HepG2 (cell line): ENCODE results near the gene CNNM3. TPM values are rescaled to one million over a fixed set of nuclear protein-coding genes. Genes with fewer than 3 reads are reported as not detected.

Source experiments
- NAIF1 ChIP-seq: sonication (generic); formaldehyde crosslinking; IDR thresholded peaks from 2 replicates; pipeline ENCODE4 v1.5.0; 2020; ENCODE audit warnings: mild to moderate bottlenecking, missing genetic modification reagents, borderline replicate concordance
- SOX5 ChIP-seq: IDR thresholded peaks from 2 replicates; pipeline ENCODE4 v1.6.1; 2016; ENCODE audit warnings: borderline replicate concordance
- U2AF2 ChIP-seq: fragments of 200-400 bp; formaldehyde crosslinking; IDR thresholded peaks from 2 replicates; pipeline ENCODE4 v1.6.1; 2017; ENCODE audit warnings: low read depth, mild to moderate bottlenecking, low read length
- ZNF160 ChIP-seq: sonication (generic); formaldehyde crosslinking; IDR thresholded peaks from 2 replicates; pipeline ENCODE4 v1.8.0; 2022; ENCODE audit warnings: mild to moderate bottlenecking, inconsistent platforms, missing genetic modification reagents
- ZNF230 ChIP-seq: sonication (generic); formaldehyde crosslinking; IDR thresholded peaks from 2 replicates; pipeline ENCODE4 v1.4.0; 2020; ENCODE audit warnings: mild to moderate bottlenecking, missing genetic modification reagents
- ZNF260 ChIP-seq: sonication (generic); formaldehyde crosslinking; IDR thresholded peaks from 2 replicates; pipeline ENCODE4 v1.4.0; 2020; ENCODE audit warnings: missing genetic modification reagents, low read depth, mild to moderate bottlenecking, borderline replicate concordance
- ZNF296 ChIP-seq: sonication (generic); formaldehyde crosslinking; conservative IDR thresholded peaks from 2 replicates; pipeline ENCODE4 v1.5.0; 2020; ENCODE audit warnings: mild to moderate bottlenecking, missing genetic modification reagents
- ZNF558 ChIP-seq: sonication (generic); formaldehyde crosslinking; IDR thresholded peaks from 2 replicates; pipeline ENCODE4 v1.9.0; 2022; ENCODE audit warnings: mild to moderate bottlenecking, missing genetic modification reagents, borderline replicate concordance
- ZNF564 ChIP-seq: sonication (generic); formaldehyde crosslinking; IDR thresholded peaks from 2 replicates; pipeline ENCODE4 v1.8.1; 2023; ENCODE audit warnings: mild to moderate bottlenecking, missing genetic modification reagents
- polyA plus RNA-seq, 8 experiments: library from polyadenylated mRNA; depleted of rRNA in 3 of 8; stranded (reverse) in 7 of 8; unstranded in 1 of 8; fragments of >200 nt; fragmentation: Illumina TruSeq in 4 of 8; extraction: Trizol in 4 of 8; gene quantifications; 2 replicates each; pipeline versions ENCODE4 v1.2.1 to v1.2.3, GENCODE V29; 2011 to 2016; ENCODE audit warnings: low read depth in 4 of 8, missing spikeins in 1 of 8, mixed read lengths in 1 of 8; ENCODE audit not compliant: insufficient read depth in 1 of 8
- total RNA-seq, 5 experiments: library from RNA; depleted of rRNA; stranded (reverse); fragments of >200 nt; fragmentation: Illumina TruSeq; extraction: Trizol; gene quantifications; 2 replicates each; pipeline ENCODE4 v1.2.3, GENCODE V29; 2016; ENCODE audit warnings: low read depth in 1 of 5
- TF ChIP-seq, protein P1 (sequence below), 2 experiments: sonication (generic) in 1 of 2; formaldehyde crosslinking in 1 of 2; IDR thresholded peaks; 2 replicates each; pipeline versions ENCODE4 v1.4.0 to v1.6.1; 2016 to 2020; ENCODE audit warnings: borderline replicate concordance in 1 of 2, low read depth in 1 of 2, mild to moderate bottlenecking in 1 of 2, missing genetic modification reagents in 1 of 2
- TF ChIP-seq, protein P2 (sequence below): sonication (generic); formaldehyde crosslinking; IDR thresholded peaks from 2 replicates; pipeline ENCODE4 v1.4.0; 2020; ENCODE audit warnings: missing genetic modification reagents, mild to moderate bottlenecking, borderline replicate concordance
- TF ChIP-seq, protein P3 (sequence below): sonication (generic); formaldehyde crosslinking; IDR thresholded peaks from 2 replicates; pipeline ENCODE4 v1.9.0; 2022; ENCODE audit warnings: low read depth, missing genetic modification reagents
- TF ChIP-seq, protein P4 (sequence below): sonication (generic); formaldehyde crosslinking; IDR thresholded peaks from 2 replicates; pipeline ENCODE4 v1.4.0; 2020; ENCODE audit warnings: mild to moderate bottlenecking, missing genetic modification reagents

CNNM3 gene
- total and polyA plus RNA-seq, 2 of the 13 experiments (the other 11 are each of a cell fraction or from before 2014, with no cell fraction given) = 21.2 to 27.9 TPM

DNA sequence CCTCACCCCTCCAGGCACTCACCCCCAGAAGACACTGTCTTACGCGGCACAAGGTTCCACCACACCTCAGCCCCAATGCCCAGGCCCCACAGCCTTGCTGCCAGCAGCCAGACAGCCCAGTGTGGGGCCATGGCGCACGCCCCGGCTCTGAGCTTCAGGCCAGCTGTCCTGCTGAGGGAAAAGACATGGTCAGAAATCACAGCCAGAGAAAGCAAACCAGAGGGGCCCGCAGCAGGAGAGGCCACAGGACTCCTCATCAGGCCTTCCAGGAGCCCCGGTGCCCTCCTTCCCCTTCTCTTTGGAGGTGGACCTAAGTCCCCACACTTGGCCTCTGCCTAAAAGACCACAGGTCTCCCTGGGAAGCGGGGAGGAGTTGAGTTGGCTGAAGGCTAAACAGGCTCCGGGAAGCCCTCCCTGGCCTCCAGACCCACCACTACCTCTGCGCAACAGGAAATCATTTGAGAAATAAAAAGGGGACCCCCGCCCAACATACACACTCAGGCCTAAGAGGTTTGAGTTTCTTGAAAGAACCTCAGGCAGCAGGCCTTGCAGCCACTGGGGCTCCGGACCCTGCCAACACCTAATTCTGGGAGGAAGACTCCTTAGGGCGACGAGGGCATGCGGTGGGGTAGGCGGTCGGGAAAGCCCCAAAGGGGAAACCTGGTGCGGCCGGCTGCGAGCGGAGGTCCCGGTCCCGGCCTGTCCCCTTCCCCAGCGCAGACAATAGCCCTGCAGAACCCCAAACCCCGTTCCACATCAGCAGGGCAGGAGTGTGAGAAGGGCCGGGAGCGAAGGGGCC lies 51.9 kb downstream of the CNNM3 start (continued):
- TF ChIP-seq, protein P1, sequence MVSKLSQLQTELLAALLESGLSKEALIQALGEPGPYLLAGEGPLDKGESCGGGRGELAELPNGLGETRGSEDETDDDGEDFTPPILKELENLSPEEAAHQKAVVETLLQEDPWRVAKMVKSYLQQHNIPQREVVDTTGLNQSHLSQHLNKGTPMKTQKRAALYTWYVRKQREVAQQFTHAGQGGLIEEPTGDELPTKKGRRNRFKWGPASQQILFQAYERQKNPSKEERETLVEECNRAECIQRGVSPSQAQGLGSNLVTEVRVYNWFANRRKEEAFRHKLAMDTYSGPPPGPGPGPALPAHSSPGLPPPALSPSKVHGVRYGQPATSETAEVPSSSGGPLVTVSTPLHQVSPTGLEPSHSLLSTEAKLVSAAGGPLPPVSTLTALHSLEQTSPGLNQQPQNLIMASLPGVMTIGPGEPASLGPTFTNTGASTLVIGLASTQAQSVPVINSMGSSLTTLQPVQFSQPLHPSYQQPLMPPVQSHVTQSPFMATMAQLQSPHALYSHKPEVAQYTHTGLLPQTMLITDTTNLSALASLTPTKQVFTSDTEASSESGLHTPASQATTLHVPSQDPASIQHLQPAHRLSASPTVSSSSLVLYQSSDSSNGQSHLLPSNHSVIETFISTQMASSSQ (IDR thresholded peaks at IDR 0.05; ENCODE audit: low read depth) = no peak
- TF ChIP-seq, protein P1 (CRISPR knock-in tag; IDR thresholded peaks at IDR 0.05; ENCODE audit: borderline replicate concordance) = no peak
- TF ChIP-seq ZNF564 (CRISPR knock-in tag) = no peak
- TF ChIP-seq, protein P2, sequence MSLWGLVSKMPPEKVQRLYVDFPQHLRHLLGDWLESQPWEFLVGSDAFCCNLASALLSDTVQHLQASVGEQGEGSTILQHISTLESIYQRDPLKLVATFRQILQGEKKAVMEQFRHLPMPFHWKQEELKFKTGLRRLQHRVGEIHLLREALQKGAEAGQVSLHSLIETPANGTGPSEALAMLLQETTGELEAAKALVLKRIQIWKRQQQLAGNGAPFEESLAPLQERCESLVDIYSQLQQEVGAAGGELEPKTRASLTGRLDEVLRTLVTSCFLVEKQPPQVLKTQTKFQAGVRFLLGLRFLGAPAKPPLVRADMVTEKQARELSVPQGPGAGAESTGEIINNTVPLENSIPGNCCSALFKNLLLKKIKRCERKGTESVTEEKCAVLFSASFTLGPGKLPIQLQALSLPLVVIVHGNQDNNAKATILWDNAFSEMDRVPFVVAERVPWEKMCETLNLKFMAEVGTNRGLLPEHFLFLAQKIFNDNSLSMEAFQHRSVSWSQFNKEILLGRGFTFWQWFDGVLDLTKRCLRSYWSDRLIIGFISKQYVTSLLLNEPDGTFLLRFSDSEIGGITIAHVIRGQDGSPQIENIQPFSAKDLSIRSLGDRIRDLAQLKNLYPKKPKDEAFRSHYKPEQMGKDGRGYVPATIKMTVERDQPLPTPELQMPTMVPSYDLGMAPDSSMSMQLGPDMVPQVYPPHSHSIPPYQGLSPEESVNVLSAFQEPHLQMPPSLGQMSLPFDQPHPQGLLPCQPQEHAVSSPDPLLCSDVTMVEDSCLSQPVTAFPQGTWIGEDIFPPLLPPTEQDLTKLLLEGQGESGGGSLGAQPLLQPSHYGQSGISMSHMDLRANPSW (CRISPR knock-in tag) = no peak
- TF ChIP-seq, protein P3, sequence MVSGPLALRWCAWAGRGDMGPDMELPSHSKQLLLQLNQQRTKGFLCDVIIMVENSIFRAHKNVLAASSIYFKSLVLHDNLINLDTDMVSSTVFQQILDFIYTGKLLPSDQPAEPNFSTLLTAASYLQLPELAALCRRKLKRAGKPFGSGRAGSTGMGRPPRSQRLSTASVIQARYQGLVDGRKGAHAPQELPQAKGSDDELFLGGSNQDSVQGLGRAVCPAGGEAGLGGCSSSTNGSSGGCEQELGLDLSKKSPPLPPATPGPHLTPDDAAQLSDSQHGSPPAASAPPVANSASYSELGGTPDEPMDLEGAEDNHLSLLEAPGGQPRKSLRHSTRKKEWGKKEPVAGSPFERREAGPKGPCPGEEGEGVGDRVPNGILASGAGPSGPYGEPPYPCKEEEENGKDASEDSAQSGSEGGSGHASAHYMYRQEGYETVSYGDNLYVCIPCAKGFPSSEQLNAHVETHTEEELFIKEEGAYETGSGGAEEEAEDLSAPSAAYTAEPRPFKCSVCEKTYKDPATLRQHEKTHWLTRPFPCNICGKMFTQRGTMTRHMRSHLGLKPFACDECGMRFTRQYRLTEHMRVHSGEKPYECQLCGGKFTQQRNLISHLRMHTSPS (CRISPR knock-in tag) = peak; percentile 1; the same call in 1 of the 2 replicates
- TF ChIP-seq NAIF1 = 0 out of 2 replicates have a peak, but pooled peaks have one; percentile 39
- 0 out of 2 replicates have a peak, but pooled peaks have one; percentile 58 for TF ChIP-seq SOX5 (CRISPR knock-in tag)
- TF ChIP-seq ZNF296 (CRISPR knock-in tag) = peak; percentile 92
- 0 out of 2 replicates have a peak, but pooled peaks have one; percentile 27 for TF ChIP-seq ZNF160 (CRISPR knock-in tag)
- no peak; the same call in 1 of the 2 replicates for TF ChIP-seq ZNF230 (CRISPR knock-in tag)
- peak; percentile 80; the same call in 1 of the 2 replicates for TF ChIP-seq ZNF558 (CRISPR knock-in tag)
- TF ChIP-seq ZNF260 (CRISPR knock-in tag) = no peak
- TF ChIP-seq, protein P4, sequence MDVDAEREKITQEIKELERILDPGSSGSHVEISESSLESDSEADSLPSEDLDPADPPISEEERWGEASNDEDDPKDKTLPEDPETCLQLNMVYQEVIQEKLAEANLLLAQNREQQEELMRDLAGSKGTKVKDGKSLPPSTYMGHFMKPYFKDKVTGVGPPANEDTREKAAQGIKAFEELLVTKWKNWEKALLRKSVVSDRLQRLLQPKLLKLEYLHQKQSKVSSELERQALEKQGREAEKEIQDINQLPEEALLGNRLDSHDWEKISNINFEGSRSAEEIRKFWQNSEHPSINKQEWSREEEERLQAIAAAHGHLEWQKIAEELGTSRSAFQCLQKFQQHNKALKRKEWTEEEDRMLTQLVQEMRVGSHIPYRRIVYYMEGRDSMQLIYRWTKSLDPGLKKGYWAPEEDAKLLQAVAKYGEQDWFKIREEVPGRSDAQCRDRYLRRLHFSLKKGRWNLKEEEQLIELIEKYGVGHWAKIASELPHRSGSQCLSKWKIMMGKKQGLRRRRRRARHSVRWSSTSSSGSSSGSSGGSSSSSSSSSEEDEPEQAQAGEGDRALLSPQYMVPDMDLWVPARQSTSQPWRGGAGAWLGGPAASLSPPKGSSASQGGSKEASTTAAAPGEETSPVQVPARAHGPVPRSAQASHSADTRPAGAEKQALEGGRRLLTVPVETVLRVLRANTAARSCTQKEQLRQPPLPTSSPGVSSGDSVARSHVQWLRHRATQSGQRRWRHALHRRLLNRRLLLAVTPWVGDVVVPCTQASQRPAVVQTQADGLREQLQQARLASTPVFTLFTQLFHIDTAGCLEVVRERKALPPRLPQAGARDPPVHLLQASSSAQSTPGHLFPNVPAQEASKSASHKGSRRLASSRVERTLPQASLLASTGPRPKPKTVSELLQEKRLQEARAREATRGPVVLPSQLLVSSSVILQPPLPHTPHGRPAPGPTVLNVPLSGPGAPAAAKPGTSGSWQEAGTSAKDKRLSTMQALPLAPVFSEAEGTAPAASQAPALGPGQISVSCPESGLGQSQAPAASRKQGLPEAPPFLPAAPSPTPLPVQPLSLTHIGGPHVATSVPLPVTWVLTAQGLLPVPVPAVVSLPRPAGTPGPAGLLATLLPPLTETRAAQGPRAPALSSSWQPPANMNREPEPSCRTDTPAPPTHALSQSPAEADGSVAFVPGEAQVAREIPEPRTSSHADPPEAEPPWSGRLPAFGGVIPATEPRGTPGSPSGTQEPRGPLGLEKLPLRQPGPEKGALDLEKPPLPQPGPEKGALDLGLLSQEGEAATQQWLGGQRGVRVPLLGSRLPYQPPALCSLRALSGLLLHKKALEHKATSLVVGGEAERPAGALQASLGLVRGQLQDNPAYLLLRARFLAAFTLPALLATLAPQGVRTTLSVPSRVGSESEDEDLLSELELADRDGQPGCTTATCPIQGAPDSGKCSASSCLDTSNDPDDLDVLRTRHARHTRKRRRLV (CRISPR knock-in tag) = peak; percentile 84
- no peak for TF ChIP-seq U2AF2
